ENCODE results near the gene PDZD2.

DNA sequence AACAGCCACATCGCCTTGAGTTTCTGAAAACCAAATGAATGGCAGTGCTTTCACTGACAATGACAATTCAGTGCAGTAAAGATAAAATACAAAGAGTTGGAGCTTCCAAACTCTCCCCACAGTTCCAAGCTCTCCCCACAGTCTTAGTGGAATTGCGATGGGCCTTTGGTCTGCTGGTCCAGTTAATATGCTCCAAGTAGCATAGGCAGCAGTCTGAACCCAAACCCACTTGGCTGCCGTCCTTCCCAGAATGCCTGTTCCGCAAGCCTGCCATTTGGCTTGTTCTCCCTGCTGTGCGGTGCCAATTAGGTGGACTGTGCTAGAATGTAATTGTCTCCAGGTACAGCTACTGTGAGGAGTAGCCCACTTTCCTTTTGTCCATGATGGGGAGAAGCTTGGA lies 285.1 kb downstream of the PDZD2 start:
- TF ChIP-seq, protein P1, sequence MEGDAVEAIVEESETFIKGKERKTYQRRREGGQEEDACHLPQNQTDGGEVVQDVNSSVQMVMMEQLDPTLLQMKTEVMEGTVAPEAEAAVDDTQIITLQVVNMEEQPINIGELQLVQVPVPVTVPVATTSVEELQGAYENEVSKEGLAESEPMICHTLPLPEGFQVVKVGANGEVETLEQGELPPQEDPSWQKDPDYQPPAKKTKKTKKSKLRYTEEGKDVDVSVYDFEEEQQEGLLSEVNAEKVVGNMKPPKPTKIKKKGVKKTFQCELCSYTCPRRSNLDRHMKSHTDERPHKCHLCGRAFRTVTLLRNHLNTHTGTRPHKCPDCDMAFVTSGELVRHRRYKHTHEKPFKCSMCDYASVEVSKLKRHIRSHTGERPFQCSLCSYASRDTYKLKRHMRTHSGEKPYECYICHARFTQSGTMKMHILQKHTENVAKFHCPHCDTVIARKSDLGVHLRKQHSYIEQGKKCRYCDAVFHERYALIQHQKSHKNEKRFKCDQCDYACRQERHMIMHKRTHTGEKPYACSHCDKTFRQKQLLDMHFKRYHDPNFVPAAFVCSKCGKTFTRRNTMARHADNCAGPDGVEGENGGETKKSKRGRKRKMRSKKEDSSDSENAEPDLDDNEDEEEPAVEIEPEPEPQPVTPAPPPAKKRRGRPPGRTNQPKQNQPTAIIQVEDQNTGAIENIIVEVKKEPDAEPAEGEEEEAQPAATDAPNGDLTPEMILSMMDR (IDR thresholded peaks at IDR 0.05): no peak
- no peak for TF ChIP-seq ZFX (IDR thresholded peaks at IDR 0.05; ENCODE audit: borderline replicate concordance)

Data from 22Rv1 (cell line).